ENCODE data around the gene WNT8B. TPM values are rescaled to one million over a fixed set of nuclear protein-coding genes. Genes with fewer than 3 reads are reported as not detected.

The WNT8B gene
- total RNA-seq, 4 donors from 2014 or later: not detected

- no peaks in the 10 kb centered on the region for H3K9me3 ChIP-seq
- no peak for DNase-seq
- no peak overlapping the region for H3K27ac ChIP-seq
- H3K36me3 ChIP-seq: peaks cover 0 to 94% (median 7%) of the 10 kb centered on the region in 3 donors
- no peak overlapping the region for H3K4me3 ChIP-seq
- WGBS, 2 donors: 84% methylated on average over 5 of the region's 5 CpGs
- intact Hi-C loops (cut with DNase I): no loop called here
- TF ChIP-seq POLR2A (IDR thresholded peaks at IDR 0.05) (no peak), CTCF (IDR thresholded peaks at IDR 0.05) (no peak)
- peaks cover 0 to 3% (median 0%) of the 10 kb centered on the region in 4 donors for H3K27me3 ChIP-seq
- H3K4me1 ChIP-seq: no peaks in the 10 kb centered on the region
Observed at GRCh38 chr10:100489396-100489795, 26.6 kb downstream of the WNT8B start.

- Histone ChIP-seq H3K4me3 (no peak overlapping the region), H3K27me3 (no peaks in the 10 kb centered on the region), H3K4me1 (no peaks in the 10 kb centered on the region), H3K9me3 (no peaks in the 10 kb centered on the region), H3K36me3 (peaks cover 0 to 94% (median 7%) of the 10 kb centered on the region in 3 donors), H3K27ac (no peak overlapping the region)
- intact Hi-C loops (cut with DNase I): no loop called here
- 89 to 90% methylated on average over 2 of the region's 2 CpGs for WGBS, 2 donors
- no peak for DNase-seq
- no peak for TF ChIP-seq POLR2A (IDR thresholded peaks at IDR 0.05)
- TF ChIP-seq CTCF (IDR thresholded peaks at IDR 0.05): no peak
Observed at GRCh38 chr10:100490531-100490930, 27.7 kb downstream of the WNT8B start.

- Histone ChIP-seq H3K9me3 (no peaks in the 10 kb centered on the region), H3K27ac (no peak overlapping the region), H3K27me3 (no peaks in the 10 kb centered on the region), H3K36me3 (peaks cover 7 to 98% (median 12%) of the 10 kb centered on the region in 3 donors), H3K4me3 (no peak overlapping the region), H3K4me1 (no peaks in the 10 kb centered on the region)
- TF ChIP-seq POLR2A (IDR thresholded peaks at IDR 0.05): no peak
- TF ChIP-seq CTCF (IDR thresholded peaks at IDR 0.05): no peak
- no peak for DNase-seq
- 88 to 90% methylated on average over 2 of the region's 2 CpGs for WGBS, 2 donors
- intact Hi-C loops (cut with DNase I): no loop called here
Observed at GRCh38 chr10:100496567-100496966, 33.8 kb downstream of the WNT8B start.

- Histone ChIP-seq H3K27me3 (no peaks in the 10 kb centered on the region), H3K27ac (no peak overlapping the region), H3K4me3 (no peak overlapping the region), H3K4me1 (no peaks in the 10 kb centered on the region), H3K9me3 (no peaks in the 10 kb centered on the region), H3K36me3 (peaks cover 7 to 98% (median 12%) of the 10 kb centered on the region in 3 donors)
- intact Hi-C loops (cut with DNase I): no loop called here
- TF ChIP-seq POLR2A (IDR thresholded peaks at IDR 0.05): no peak
- TF ChIP-seq CTCF (IDR thresholded peaks at IDR 0.05): no peak
- DNase-seq: no peak
- 86% methylated on average over 1 of the region's 4 CpGs; no CpG with 5 or more reads in 1 of the 2 donors for WGBS, 2 donors
Observed at GRCh38 chr10:100498059-100498458, 35.2 kb downstream of the WNT8B start.

GRCh38 chr10:100501423-100501822 lies 38.6 kb downstream of the WNT8B start:
- Histone ChIP-seq H3K27me3 (no peaks in the 10 kb centered on the region), H3K27ac (no peak overlapping the region), H3K9me3 (no peaks in the 10 kb centered on the region), H3K4me1 (no peaks in the 10 kb centered on the region), H3K36me3 (peaks cover 7 to 92% (median 8%) of the 10 kb centered on the region in 3 donors), H3K4me3 (no peak overlapping the region)
- intact Hi-C loops (cut with DNase I): no loop called here
- TF ChIP-seq POLR2A (IDR thresholded peaks at IDR 0.05) (no peak), CTCF (IDR thresholded peaks at IDR 0.05) (no peak)
- no peak for DNase-seq

Measured in esophagus squamous epithelium (tissue), 5 donors.